ENCODE measurements around the gene GJB2. TPM values are rescaled to one million over a fixed set of nuclear protein-coding genes. Genes with fewer than 3 reads are reported as not detected.

GJB2 gene
- total RNA-seq, 4 donors from 2014 or later: 0.35 to 0.72 (median 0.36) TPM; not detected in 1

GRCh38 chr13:20146381-20146780 is 46.4 kb downstream of the GJB2 start:
- ATAC-seq (no peak), DNase-seq (no peak)
- peaks cover 0 to 5% (median 2%) of the 10 kb centered on the region in 3 donors for H3K27me3 ChIP-seq
- H3K4me1 ChIP-seq: peaks cover under 1 to 3% of the 10 kb centered on the region in 2 donors
- no peaks in the 10 kb centered on the region for H3K9me3 ChIP-seq
- no peak overlapping the region for H3K27ac ChIP-seq
- no peaks in the 10 kb centered on the region for H3K36me3 ChIP-seq
- TF ChIP-seq CTCF (IDR thresholded peaks at IDR 0.05 in 4 of 5, conservative IDR thresholded peaks at IDR 0.05 in 1 of 5) (no peak), POLR2A (IDR thresholded peaks at IDR 0.05) (no peak)
- in situ Hi-C loops (cut with MboI; ENCODE audit: low sequenced_read_pairs in 4 of 4) (no loop called here), intact Hi-C loops (cut with DNase I; ENCODE audit: low total_unique reads) (no loop called here)
- no peak overlapping the region for H3K4me3 ChIP-seq

DNA sequence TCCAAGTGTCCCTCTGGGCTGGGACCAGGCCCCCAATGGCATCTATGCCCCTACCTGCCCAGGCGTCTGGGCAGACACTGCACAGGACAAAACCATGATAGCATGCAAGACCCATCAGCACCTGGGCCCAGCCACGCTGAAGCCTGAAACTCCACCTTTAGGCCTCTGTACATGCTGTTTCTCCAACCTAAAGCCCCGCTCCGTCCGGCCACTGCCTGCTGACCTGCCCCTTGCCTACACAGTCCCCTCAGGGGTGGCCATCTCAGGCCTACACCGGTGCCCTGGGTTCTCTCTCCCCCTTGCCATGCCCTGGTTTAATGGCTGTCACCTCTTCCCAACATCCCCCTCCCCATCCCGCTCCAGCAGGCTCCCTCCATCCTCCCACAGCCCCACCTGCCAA is 47.2 kb downstream of the GJB2 start:
- no peaks in the 10 kb centered on the region for H3K36me3 ChIP-seq
- H3K27ac ChIP-seq: no peak overlapping the region
- in situ Hi-C loops (cut with MboI; ENCODE audit: low sequenced_read_pairs in 4 of 4): no loop called here
- H3K4me1 ChIP-seq: peaks cover 9 to 12% of the 10 kb centered on the region in 2 donors
- ATAC-seq: no peak
- H3K27me3 ChIP-seq: peaks cover 0 to 3% (median 2%) of the 10 kb centered on the region in 3 donors
- no peak overlapping the region for H3K4me3 ChIP-seq
- TF ChIP-seq CTCF (IDR thresholded peaks at IDR 0.05 in 4 of 5, conservative IDR thresholded peaks at IDR 0.05 in 1 of 5) (no peak), POLR2A (IDR thresholded peaks at IDR 0.05) (no peak)
- no peak for DNase-seq
- intact Hi-C loops (cut with DNase I; ENCODE audit: low total_unique reads): no loop called here
- no peaks in the 10 kb centered on the region for H3K9me3 ChIP-seq

GRCh38 chr13:20144141-20144850 is 48.4 kb downstream of the GJB2 start:
- intact Hi-C loops (cut with DNase I; ENCODE audit: low total_unique reads): no loop called here

GRCh38 chr13:20142927-20143480 is 49.7 kb downstream of the GJB2 start:
- no peak for ATAC-seq
- Histone ChIP-seq H3K9me3 (no peaks in the 10 kb centered on the region), H3K4me3 (no peak overlapping the region), H3K27ac (no peak overlapping the region), H3K4me1 (peaks cover 13 to 17% of the 10 kb centered on the region in 2 donors), H3K27me3 (peaks cover 0 to 3% (median 2%) of the 10 kb centered on the region in 3 donors), H3K36me3 (no peaks in the 10 kb centered on the region)
- intact Hi-C loops (cut with DNase I; ENCODE audit: low total_unique reads) (no loop called here), in situ Hi-C loops (cut with MboI; ENCODE audit: low sequenced_read_pairs in 4 of 4) (no loop called here)
- TF ChIP-seq POLR2A (IDR thresholded peaks at IDR 0.05): no peak
- DNase-seq: no peak

More at GRCh38 chr13:20144141-20144850, 48.4 kb downstream of the GJB2 start:
- DNase-seq: no peak
- no peaks in the 10 kb centered on the region for H3K36me3 ChIP-seq
- H3K9me3 ChIP-seq: no peaks in the 10 kb centered on the region
- ATAC-seq: no peak
- H3K4me3 ChIP-seq: no peak overlapping the region
- peaks cover 0 to 3% (median 2%) of the 10 kb centered on the region in 3 donors for H3K27me3 ChIP-seq
- in situ Hi-C loops (cut with MboI; ENCODE audit: low sequenced_read_pairs in 4 of 4): no loop called here
- no peak overlapping the region for H3K27ac ChIP-seq
- TF ChIP-seq CTCF (IDR thresholded peaks at IDR 0.05 in 4 of 5, conservative IDR thresholded peaks at IDR 0.05 in 1 of 5) (no peak), POLR2A (IDR thresholded peaks at IDR 0.05) (no peak)
- H3K4me1 ChIP-seq: peaks cover 13 to 17% of the 10 kb centered on the region in 2 donors
